Osteoblast (primary cell): ENCODE results near the gene TLCD4. TPM values are rescaled to one million over a fixed set of nuclear protein-coding genes. Genes with fewer than 3 reads are reported as not detected.
A peak's percentile ranks its signal among the peaks of the same experiment; 100 is the strongest.

ENCODE experiments used
- DNase-seq: peaks from one replicate; pipeline ENCODE4 v3.0.0; 2011; ENCODE audit warnings: low spot score, mixed read lengths; ENCODE audit not compliant: insufficient read length; ENCODE audit errors: missing footprints
- H2AFZ ChIP-seq: 2 replicates; pipeline ENCODE4 v1.6.0; 2011; ENCODE audit warnings: mild to moderate bottlenecking, low read length
- H3K27ac ChIP-seq: 2 replicates; pipeline ENCODE4 v1.5.1; 2011; ENCODE audit warnings: mild to moderate bottlenecking, low read depth, low read length, moderate library complexity
- H3K27me3 ChIP-seq: 2 replicates; pipeline ENCODE4 v1.6.0; 2012; ENCODE audit warnings: mild to moderate bottlenecking, control low read depth, inconsistent platforms, low read length, moderate library complexity; ENCODE audit not compliant: insufficient read depth
- H3K36me3 ChIP-seq: 2 replicates; pipeline ENCODE4 v1.5.1; 2011; ENCODE audit warnings: mild to moderate bottlenecking, low read length, control low read depth, moderate library complexity; ENCODE audit not compliant: insufficient read depth
- H3K4me1 ChIP-seq: 2 replicates; pipeline ENCODE4 v1.5.1; 2011; ENCODE audit warnings: mild to moderate bottlenecking, low read length, control low read depth, moderate library complexity; ENCODE audit not compliant: insufficient read depth
- H3K4me2 ChIP-seq: 2 replicates; pipeline ENCODE4 v1.6.0; 2011; ENCODE audit warnings: mild to moderate bottlenecking, low read length; ENCODE audit not compliant: insufficient read depth
- H3K4me3 ChIP-seq: fragments of 200-600 bp; sonication (generic); 3 replicates; pipeline ENCODE4 v1.5.1; 2012; ENCODE audit warnings: mild to moderate bottlenecking, low read length, inconsistent platforms; ENCODE audit not compliant: insufficient read depth
- H3K79me2 ChIP-seq: 2 replicates; pipeline ENCODE4 v1.6.0; 2012; ENCODE audit warnings: mild to moderate bottlenecking, low read length, control low read depth, inconsistent platforms; ENCODE audit not compliant: insufficient read depth
- H3K9me3 ChIP-seq: 2 replicates; pipeline ENCODE4 v1.5.1; 2011; ENCODE audit warnings: low read depth, low read length, control low read depth
- H4K20me1 ChIP-seq: 2 replicates; pipeline ENCODE4 v1.6.0; 2012; ENCODE audit warnings: mild to moderate bottlenecking, low read length, control low read depth; ENCODE audit not compliant: insufficient read depth
- CTCF ChIP-seq: IDR thresholded peaks from 2 replicates; pipeline ENCODE4 v1.5.1; 2011; ENCODE audit warnings: mild to moderate bottlenecking, low read depth, low read length, moderate library complexity; ENCODE audit errors: extremely low read depth
- total RNA-seq: library from RNA; depleted of rRNA; stranded (reverse); fragments of >200 nt; gene quantifications from 2 replicates; pipeline ENCODE4 v1.2.3, GENCODE V29; 2012

Gene TLCD4
- total RNA-seq, 1 donor: 2.2 TPM

DNA sequence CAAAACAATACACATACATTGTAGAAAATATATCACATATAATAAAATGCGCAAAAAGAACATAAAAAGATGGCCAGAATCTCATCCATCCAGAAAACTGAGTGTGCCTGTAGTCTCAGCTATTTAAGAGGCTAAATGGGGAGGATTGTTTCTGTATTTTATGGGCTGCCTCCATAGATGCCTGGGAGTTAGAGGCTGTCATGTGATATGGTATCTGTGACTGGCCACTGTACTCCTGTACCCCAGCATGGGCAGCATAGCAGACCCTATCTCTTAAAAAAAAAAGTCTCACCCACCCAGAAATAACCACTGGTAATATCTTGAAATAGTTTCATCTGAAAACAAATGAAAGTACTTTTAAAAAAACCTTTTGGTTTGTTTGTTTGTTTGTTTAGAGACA lies 3.5 kb upstream of the TLCD4 start:
- Histone ChIP-seq H3K9me3 (no peaks in the 10 kb centered on the region), H2AFZ (no peak overlapping the region), H3K27ac (no peak overlapping the region), H3K4me3 (no peak overlapping the region), H4K20me1 (no peaks in the 10 kb centered on the region), H3K27me3 (peaks cover 21% of the 10 kb centered on the region), H3K4me2 (no peak overlapping the region), H3K4me1 (peaks cover 6% of the 10 kb centered on the region), H3K79me2 (no peaks in the 10 kb centered on the region), H3K36me3 (no peaks in the 10 kb centered on the region)
- no peak for TF ChIP-seq CTCF
- DNase-seq: no peak

- Histone ChIP-seq H3K27me3 (peaks cover 37% of the 10 kb centered on the region), H2AFZ (no peak overlapping the region), H3K4me2 (no peak overlapping the region), H3K36me3 (no peaks in the 10 kb centered on the region), H3K9me3 (no peaks in the 10 kb centered on the region), H3K4me3 (no peak overlapping the region), H4K20me1 (no peaks in the 10 kb centered on the region), H3K27ac (no peak overlapping the region), H3K4me1 (peaks cover 6% of the 10 kb centered on the region), H3K79me2 (no peaks in the 10 kb centered on the region)
- no peak for DNase-seq
- TF ChIP-seq CTCF: no peak
These were observed 1.4 kb upstream of the TLCD4 start for GRCh38 chr1:95115708-95116137.

GRCh38 chr1:95116580-95117206 lies 462 bp upstream of the TLCD4 start:
- peak; percentile 89 for DNase-seq
- no peaks in the 10 kb centered on the region for H4K20me1 ChIP-seq
- peak overlapping the region; percentile 74 for H2AFZ ChIP-seq
- H3K27me3 ChIP-seq: peaks cover 35% of the 10 kb centered on the region
- TF ChIP-seq CTCF: peak; percentile 38
- H3K4me2 ChIP-seq: peak overlapping the region; percentile 85
- H3K36me3 ChIP-seq: no peaks in the 10 kb centered on the region
- H3K4me3 ChIP-seq: peak overlapping the region; percentile 75
- no peaks in the 10 kb centered on the region for H3K79me2 ChIP-seq
- H3K4me1 ChIP-seq: peaks cover 6% of the 10 kb centered on the region
- H3K27ac ChIP-seq: no peak overlapping the region
- no peaks in the 10 kb centered on the region for H3K9me3 ChIP-seq

- Histone ChIP-seq H3K4me3 (peak overlapping the region; percentile 75), H2AFZ (peak overlapping the region; percentile 80), H3K79me2 (no peaks in the 10 kb centered on the region), H3K27ac (no peak overlapping the region), H3K4me2 (peak overlapping the region; percentile 85), H3K36me3 (no peaks in the 10 kb centered on the region), H3K9me3 (no peaks in the 10 kb centered on the region), H4K20me1 (no peaks in the 10 kb centered on the region), H3K4me1 (peaks cover 6% of the 10 kb centered on the region), H3K27me3 (peaks cover 31% of the 10 kb centered on the region)
- DNase-seq: no peak
- no peak for TF ChIP-seq CTCF
These were observed 928 bp downstream of the TLCD4 start for GRCh38 chr1:95118067-95118499.
